SK-N-SH treated with all-trans-retinoic acid at 6 μM for 48 hours (cell line): ENCODE data around the gene FRMD4A.

Experiments used
- ATAC-seq: fragments of 200-7000 bp; cut with Tn5 transposase; 3 replicates; pipeline ENCODE4 v1.9.1; 2020; ENCODE audit warnings: mild to moderate bottlenecking, moderate library complexity
- ARNTL ChIP-seq: fragments of 450-650 bp; formaldehyde crosslinking; IDR thresholded peaks from 2 replicates; pipeline ENCODE4 v1.5.0; 2020; ENCODE audit warnings: low read depth, mild to moderate bottlenecking, moderate library complexity, borderline replicate concordance
- CSDC2 ChIP-seq: fragments of 250-450 bp; sonication (Bioruptor Pico); IDR thresholded peaks from 2 replicates; pipeline ENCODE4 v1.5.0; 2020; ENCODE audit warnings: mild to moderate bottlenecking, moderate library complexity
- ESRRG ChIP-seq: fragments of 250-450 bp; sonication (Bioruptor Pico); IDR thresholded peaks from 2 replicates; pipeline ENCODE4 v1.6.1; 2021; ENCODE audit warnings: mild to moderate bottlenecking
- ISL1 ChIP-seq: fragments of 250-450 bp; sonication (Bioruptor Pico); IDR thresholded peaks from 2 replicates; pipeline ENCODE4 v2.1.2; 2022; ENCODE audit warnings: mild to moderate bottlenecking, moderate library complexity
- OSR1 ChIP-seq: fragments of 250-450 bp; sonication (Bioruptor Pico); IDR thresholded peaks from 2 replicates; pipeline ENCODE4 v1.8.0; 2022; ENCODE audit warnings: moderate library complexity, mild to moderate bottlenecking, inconsistent platforms
- POU6F1 ChIP-seq: fragments of 250-450 bp; sonication (Bioruptor Pico); IDR thresholded peaks from 2 replicates; pipeline ENCODE4 v1.8.0; 2021; ENCODE audit warnings: low read depth, mild to moderate bottlenecking, moderate library complexity, borderline replicate concordance
- PPARA ChIP-seq: fragments of 250-450 bp; sonication (Bioruptor Pico); IDR thresholded peaks from 2 replicates; pipeline ENCODE4 v1.5.0; 2020; ENCODE audit warnings: mild to moderate bottlenecking, borderline replicate concordance
- SNAI2 ChIP-seq: fragments of 250-450 bp; sonication (Bioruptor Pico); IDR thresholded peaks from 2 replicates; pipeline ENCODE4 v1.5.0; 2020; ENCODE audit warnings: mild to moderate bottlenecking, moderate library complexity
- TCF4 ChIP-seq: fragments of 250-450 bp; sonication (Bioruptor Pico); IDR thresholded peaks from 2 replicates; pipeline ENCODE4 v1.8.0; 2021; ENCODE audit warnings: mild to moderate bottlenecking, moderate library complexity, borderline replicate concordance
- TOX ChIP-seq: fragments of 250-450 bp; sonication (Bioruptor Pico); IDR thresholded peaks from 2 replicates; pipeline ENCODE4 v1.8.0; 2021; ENCODE audit warnings: mild to moderate bottlenecking, moderate library complexity, borderline replicate concordance
- ZC3H10 ChIP-seq: fragments of 250-450 bp; sonication (Bioruptor Pico); IDR thresholded peaks from 2 replicates; pipeline ENCODE4 v1.5.1; 2021; ENCODE audit warnings: mild to moderate bottlenecking, moderate library complexity
- ZFP3 ChIP-seq: fragments of 250-450 bp; sonication (Bioruptor Pico); IDR thresholded peaks from 2 replicates; pipeline ENCODE4 v1.5.0; 2020; ENCODE audit warnings: mild to moderate bottlenecking, moderate library complexity
- ZNF565 ChIP-seq: fragments of 450-650 bp; formaldehyde crosslinking; conservative IDR thresholded peaks from 2 replicates; pipeline ENCODE4 v1.5.0; 2020; ENCODE audit warnings: low read depth, mild to moderate bottlenecking, moderate library complexity
- ZNF70 ChIP-seq: fragments of 450-650 bp; formaldehyde crosslinking; IDR thresholded peaks from 2 replicates; pipeline ENCODE4 v1.5.0; 2020; ENCODE audit warnings: mild to moderate bottlenecking, moderate library complexity
- TF ChIP-seq, protein P1 (sequence below): fragments of 250-450 bp; sonication (Bioruptor Pico); IDR thresholded peaks from 2 replicates; pipeline ENCODE4 v1.5.1; 2021; ENCODE audit warnings: mild to moderate bottlenecking, moderate library complexity
- TF ChIP-seq, protein P2 (sequence below): fragments of 250-450 bp; sonication (Bioruptor Pico); IDR thresholded peaks from 2 replicates; pipeline ENCODE4 v1.8.0; 2020; ENCODE audit warnings: mild to moderate bottlenecking, moderate library complexity, borderline replicate concordance
- TF ChIP-seq, protein P3 (sequence below): fragments of 250-450 bp; sonication (Bioruptor Pico); IDR thresholded peaks from 2 replicates; pipeline ENCODE4 v1.5.1; 2020; ENCODE audit warnings: low read depth, mild to moderate bottlenecking, moderate library complexity

Gene FRMD4A

DNA sequence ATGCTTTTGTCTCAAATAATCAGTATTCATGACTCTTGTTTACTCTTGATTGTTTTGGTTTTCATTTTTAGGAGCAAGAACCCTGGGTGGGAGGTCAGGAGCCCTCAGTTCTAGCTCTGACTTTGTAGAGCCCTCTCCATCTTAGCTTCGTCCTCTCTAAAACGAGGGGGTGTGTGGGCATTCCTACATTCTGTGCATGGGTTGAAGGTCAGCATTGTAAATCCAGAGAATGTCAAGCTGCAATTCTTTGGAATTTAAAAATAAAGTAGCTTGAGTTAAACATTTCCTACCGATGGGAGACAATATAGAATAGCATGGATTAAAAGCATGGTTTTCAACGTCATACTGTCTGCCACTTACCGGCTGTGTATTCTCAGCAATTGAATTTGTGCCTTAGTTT lies 615.6 kb downstream of the FRMD4A start:
- ATAC-seq: no peak
- TF ChIP-seq ZNF70: no peak
- TF ChIP-seq, protein P1, sequence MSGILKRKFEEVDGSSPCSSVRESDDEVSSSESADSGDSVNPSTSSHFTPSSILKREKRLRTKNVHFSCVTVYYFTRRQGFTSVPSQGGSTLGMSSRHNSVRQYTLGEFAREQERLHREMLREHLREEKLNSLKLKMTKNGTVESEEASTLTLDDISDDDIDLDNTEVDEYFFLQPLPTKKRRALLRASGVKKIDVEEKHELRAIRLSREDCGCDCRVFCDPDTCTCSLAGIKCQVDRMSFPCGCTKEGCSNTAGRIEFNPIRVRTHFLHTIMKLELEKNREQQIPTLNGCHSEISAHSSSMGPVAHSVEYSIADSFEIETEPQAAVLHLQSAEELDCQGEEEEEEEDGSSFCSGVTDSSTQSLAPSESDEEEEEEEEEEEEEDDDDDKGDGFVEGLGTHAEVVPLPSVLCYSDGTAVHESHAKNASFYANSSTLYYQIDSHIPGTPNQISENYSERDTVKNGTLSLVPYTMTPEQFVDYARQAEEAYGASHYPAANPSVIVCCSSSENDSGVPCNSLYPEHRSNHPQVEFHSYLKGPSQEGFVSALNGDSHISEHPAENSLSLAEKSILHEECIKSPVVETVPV: no peak

- ATAC-seq: peak; percentile 82
- TF ChIP-seq, protein P2, sequence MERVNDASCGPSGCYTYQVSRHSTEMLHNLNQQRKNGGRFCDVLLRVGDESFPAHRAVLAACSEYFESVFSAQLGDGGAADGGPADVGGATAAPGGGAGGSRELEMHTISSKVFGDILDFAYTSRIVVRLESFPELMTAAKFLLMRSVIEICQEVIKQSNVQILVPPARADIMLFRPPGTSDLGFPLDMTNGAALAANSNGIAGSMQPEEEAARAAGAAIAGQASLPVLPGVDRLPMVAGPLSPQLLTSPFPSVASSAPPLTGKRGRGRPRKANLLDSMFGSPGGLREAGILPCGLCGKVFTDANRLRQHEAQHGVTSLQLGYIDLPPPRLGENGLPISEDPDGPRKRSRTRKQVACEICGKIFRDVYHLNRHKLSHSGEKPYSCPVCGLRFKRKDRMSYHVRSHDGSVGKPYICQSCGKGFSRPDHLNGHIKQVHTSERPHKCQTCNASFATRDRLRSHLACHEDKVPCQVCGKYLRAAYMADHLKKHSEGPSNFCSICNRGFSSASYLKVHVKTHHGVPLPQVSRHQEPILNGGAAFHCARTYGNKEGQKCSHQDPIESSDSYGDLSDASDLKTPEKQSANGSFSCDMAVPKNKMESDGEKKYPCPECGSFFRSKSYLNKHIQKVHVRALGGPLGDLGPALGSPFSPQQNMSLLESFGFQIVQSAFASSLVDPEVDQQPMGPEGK (CRISPR knock-in tag): peak; percentile 82; the same call in 1 of the 2 replicates
- TF ChIP-seq ZFP3 (CRISPR knock-in tag) (peak; percentile 49; the same call in 1 of the 2 replicates), TCF4 (CRISPR knock-in tag) (no peak), ZNF70 (no peak), OSR1 (CRISPR knock-in tag) (0 out of 2 replicates have a peak, but pooled peaks have one; percentile 73), TOX (CRISPR knock-in tag) (peak; percentile 31; the same call in 1 of the 2 replicates), ISL1 (peak; percentile 64), ZC3H10 (CRISPR knock-in tag) (peak; percentile 53; the same call in 1 of the 2 replicates), CSDC2 (CRISPR knock-in tag) (no peak)
- TF ChIP-seq, protein P3, sequence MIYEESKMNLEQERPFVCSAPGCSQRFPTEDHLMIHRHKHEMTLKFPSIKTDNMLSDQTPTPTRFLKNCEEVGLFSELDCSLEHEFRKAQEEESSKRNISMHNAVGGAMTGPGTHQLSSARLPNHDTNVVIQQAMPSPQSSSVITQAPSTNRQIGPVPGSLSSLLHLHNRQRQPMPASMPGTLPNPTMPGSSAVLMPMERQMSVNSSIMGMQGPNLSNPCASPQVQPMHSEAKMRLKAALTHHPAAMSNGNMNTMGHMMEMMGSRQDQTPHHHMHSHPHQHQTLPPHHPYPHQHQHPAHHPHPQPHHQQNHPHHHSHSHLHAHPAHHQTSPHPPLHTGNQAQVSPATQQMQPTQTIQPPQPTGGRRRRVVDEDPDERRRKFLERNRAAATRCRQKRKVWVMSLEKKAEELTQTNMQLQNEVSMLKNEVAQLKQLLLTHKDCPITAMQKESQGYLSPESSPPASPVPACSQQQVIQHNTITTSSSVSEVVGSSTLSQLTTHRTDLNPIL (CRISPR knock-in tag): peak; percentile 50; the same call in 1 of the 2 replicates
Observed at GRCh38 chr10:13712837-13713581, 617.7 kb downstream of the FRMD4A start.

GRCh38 chr10:13712476-13712836 lies 618.3 kb downstream of the FRMD4A start:
- TF ChIP-seq ARNTL (CRISPR knock-in tag): no peak
- TF ChIP-seq, protein P3 (CRISPR knock-in tag): no peak
- TF ChIP-seq ZFP3 (CRISPR knock-in tag): no peak
- no peak for TF ChIP-seq ZNF565
- no peak for TF ChIP-seq PPARA (CRISPR knock-in tag)
- TF ChIP-seq, protein P1: no peak
- no peak for TF ChIP-seq TCF4 (CRISPR knock-in tag)
- no peak for TF ChIP-seq ZNF70
- TF ChIP-seq TOX (CRISPR knock-in tag): no peak
- no peak for TF ChIP-seq CSDC2 (CRISPR knock-in tag)
- TF ChIP-seq ESRRG: no peak
- no peak for TF ChIP-seq ISL1
- ATAC-seq: no peak

GRCh38 chr10:13711291-13711690 lies 619.4 kb downstream of the FRMD4A start:
- ATAC-seq: no peak
- TF ChIP-seq SNAI2 (CRISPR knock-in tag): no peak
- no peak for TF ChIP-seq POU6F1 (CRISPR knock-in tag)
- TF ChIP-seq, protein P3 (CRISPR knock-in tag): no peak
- no peak for TF ChIP-seq PPARA (CRISPR knock-in tag)
- no peak for TF ChIP-seq ESRRG
